Osteoblast (primary cell): ENCODE data around the gene MICALL2. TPM values are rescaled to one million over a fixed set of nuclear protein-coding genes. Genes with fewer than 3 reads are reported as not detected.

Source experiments
- DNase-seq: peaks from one replicate; pipeline ENCODE4 v3.0.0; 2011; ENCODE audit warnings: low spot score, mixed read lengths; ENCODE audit not compliant: insufficient read length; ENCODE audit errors: missing footprints
- H2AFZ ChIP-seq: 2 replicates; pipeline ENCODE4 v1.6.0; 2011; ENCODE audit warnings: mild to moderate bottlenecking, low read length
- H3K27ac ChIP-seq: 2 replicates; pipeline ENCODE4 v1.5.1; 2011; ENCODE audit warnings: mild to moderate bottlenecking, low read depth, low read length, moderate library complexity
- H3K27me3 ChIP-seq: 2 replicates; pipeline ENCODE4 v1.6.0; 2012; ENCODE audit warnings: mild to moderate bottlenecking, control low read depth, inconsistent platforms, low read length, moderate library complexity; ENCODE audit not compliant: insufficient read depth
- H3K36me3 ChIP-seq: 2 replicates; pipeline ENCODE4 v1.5.1; 2011; ENCODE audit warnings: mild to moderate bottlenecking, low read length, control low read depth, moderate library complexity; ENCODE audit not compliant: insufficient read depth
- H3K4me1 ChIP-seq: 2 replicates; pipeline ENCODE4 v1.5.1; 2011; ENCODE audit warnings: mild to moderate bottlenecking, low read length, control low read depth, moderate library complexity; ENCODE audit not compliant: insufficient read depth
- H3K4me2 ChIP-seq: 2 replicates; pipeline ENCODE4 v1.6.0; 2011; ENCODE audit warnings: mild to moderate bottlenecking, low read length; ENCODE audit not compliant: insufficient read depth
- H3K4me3 ChIP-seq: fragments of 200-600 bp; sonication (generic); 3 replicates; pipeline ENCODE4 v1.5.1; 2012; ENCODE audit warnings: mild to moderate bottlenecking, low read length, inconsistent platforms; ENCODE audit not compliant: insufficient read depth
- H3K79me2 ChIP-seq: 2 replicates; pipeline ENCODE4 v1.6.0; 2012; ENCODE audit warnings: mild to moderate bottlenecking, low read length, control low read depth, inconsistent platforms; ENCODE audit not compliant: insufficient read depth
- H3K9me3 ChIP-seq: 2 replicates; pipeline ENCODE4 v1.5.1; 2011; ENCODE audit warnings: low read depth, low read length, control low read depth
- H4K20me1 ChIP-seq: 2 replicates; pipeline ENCODE4 v1.6.0; 2012; ENCODE audit warnings: mild to moderate bottlenecking, low read length, control low read depth; ENCODE audit not compliant: insufficient read depth
- total RNA-seq: library from RNA; depleted of rRNA; stranded (reverse); fragments of >200 nt; gene quantifications from 2 replicates; pipeline ENCODE4 v1.2.3, GENCODE V29; 2012
- TF ChIP-seq, protein P1 (sequence below): IDR thresholded peaks from 2 replicates; pipeline ENCODE4 v1.5.1; 2011; ENCODE audit warnings: mild to moderate bottlenecking, low read depth, low read length, moderate library complexity; ENCODE audit errors: extremely low read depth

MICALL2 gene
- total RNA-seq, 1 donor, result 30.4 TPM

GRCh38 chr7:1432411-1433082 lies 26.7 kb downstream of the MICALL2 start:
- Histone ChIP-seq H3K9me3 (no peaks in the 10 kb centered on the region), H3K79me2 (no peaks in the 10 kb centered on the region), H3K27me3 (no peaks in the 10 kb centered on the region), H3K4me1 (peaks cover 6% of the 10 kb centered on the region), H3K27ac (no peak overlapping the region), H3K4me2 (no peak overlapping the region), H3K36me3 (peaks cover 10% of the 10 kb centered on the region), H2AFZ (no peak overlapping the region), H4K20me1 (peaks cover 28% of the 10 kb centered on the region), H3K4me3 (no peak overlapping the region)
- peak; percentile 98 for DNase-seq
- TF ChIP-seq, protein P1, sequence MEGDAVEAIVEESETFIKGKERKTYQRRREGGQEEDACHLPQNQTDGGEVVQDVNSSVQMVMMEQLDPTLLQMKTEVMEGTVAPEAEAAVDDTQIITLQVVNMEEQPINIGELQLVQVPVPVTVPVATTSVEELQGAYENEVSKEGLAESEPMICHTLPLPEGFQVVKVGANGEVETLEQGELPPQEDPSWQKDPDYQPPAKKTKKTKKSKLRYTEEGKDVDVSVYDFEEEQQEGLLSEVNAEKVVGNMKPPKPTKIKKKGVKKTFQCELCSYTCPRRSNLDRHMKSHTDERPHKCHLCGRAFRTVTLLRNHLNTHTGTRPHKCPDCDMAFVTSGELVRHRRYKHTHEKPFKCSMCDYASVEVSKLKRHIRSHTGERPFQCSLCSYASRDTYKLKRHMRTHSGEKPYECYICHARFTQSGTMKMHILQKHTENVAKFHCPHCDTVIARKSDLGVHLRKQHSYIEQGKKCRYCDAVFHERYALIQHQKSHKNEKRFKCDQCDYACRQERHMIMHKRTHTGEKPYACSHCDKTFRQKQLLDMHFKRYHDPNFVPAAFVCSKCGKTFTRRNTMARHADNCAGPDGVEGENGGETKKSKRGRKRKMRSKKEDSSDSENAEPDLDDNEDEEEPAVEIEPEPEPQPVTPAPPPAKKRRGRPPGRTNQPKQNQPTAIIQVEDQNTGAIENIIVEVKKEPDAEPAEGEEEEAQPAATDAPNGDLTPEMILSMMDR, result peak; percentile 92

- H4K20me1 ChIP-seq, result peaks cover 22% of the 10 kb centered on the region
- H3K27ac ChIP-seq, result no peak overlapping the region
- H3K4me2 ChIP-seq, result no peak overlapping the region
- H3K27me3 ChIP-seq, result no peaks in the 10 kb centered on the region
- no peaks in the 10 kb centered on the region for H3K79me2 ChIP-seq
- peaks cover 6% of the 10 kb centered on the region for H3K4me1 ChIP-seq
- no peak overlapping the region for H3K4me3 ChIP-seq
- no peaks in the 10 kb centered on the region for H3K9me3 ChIP-seq
- H2AFZ ChIP-seq, result no peak overlapping the region
- DNase-seq, result no peak
- TF ChIP-seq, protein P1, result no peak
- peaks cover 6% of the 10 kb centered on the region for H3K36me3 ChIP-seq
These were observed 27.5 kb downstream of the MICALL2 start for GRCh38 chr7:1431634-1432380.

GRCh38 chr7:1431226-1431625 lies 28.0 kb downstream of the MICALL2 start:
- H3K27me3 ChIP-seq, result no peaks in the 10 kb centered on the region
- H3K9me3 ChIP-seq, result no peaks in the 10 kb centered on the region
- H3K36me3 ChIP-seq, result no peaks in the 10 kb centered on the region
- no peak overlapping the region for H2AFZ ChIP-seq
- peaks cover 6% of the 10 kb centered on the region for H3K4me1 ChIP-seq
- TF ChIP-seq, protein P1, result no peak
- no peak overlapping the region for H3K4me3 ChIP-seq
- no peaks in the 10 kb centered on the region for H3K79me2 ChIP-seq
- DNase-seq, result no peak
- H4K20me1 ChIP-seq, result peaks cover 22% of the 10 kb centered on the region
- H3K4me2 ChIP-seq, result no peak overlapping the region
- no peak overlapping the region for H3K27ac ChIP-seq
